K562 (cell line): ENCODE measurements around the gene HGFAC.

Source experiments
- NFYB ChIP-seq: IDR thresholded peaks from 2 replicates; pipeline ENCODE4 v1.6.1; 2011; ENCODE audit warnings: mild to moderate bottlenecking, moderate library complexity; ENCODE audit not compliant: insufficient read length; ENCODE audit errors: extremely low read depth
- TARDBP ChIP-seq: fragments of 450-650 bp; IDR thresholded peaks from 2 replicates; pipeline ENCODE4 v1.6.1; 2016
- TF ChIP-seq, protein P1 (sequence below): fragments of 250-450 bp; sonication (Bioruptor Pico); IDR thresholded peaks from 2 replicates; pipeline ENCODE4 v1.4.0; 2020
- TF ChIP-seq, protein P2 (sequence below): sonication (generic); formaldehyde crosslinking; IDR thresholded peaks from 2 replicates; pipeline ENCODE4 v1.8.0; 2022; ENCODE audit warnings: mild to moderate bottlenecking, low read depth, missing genetic modification reagents

DNA sequence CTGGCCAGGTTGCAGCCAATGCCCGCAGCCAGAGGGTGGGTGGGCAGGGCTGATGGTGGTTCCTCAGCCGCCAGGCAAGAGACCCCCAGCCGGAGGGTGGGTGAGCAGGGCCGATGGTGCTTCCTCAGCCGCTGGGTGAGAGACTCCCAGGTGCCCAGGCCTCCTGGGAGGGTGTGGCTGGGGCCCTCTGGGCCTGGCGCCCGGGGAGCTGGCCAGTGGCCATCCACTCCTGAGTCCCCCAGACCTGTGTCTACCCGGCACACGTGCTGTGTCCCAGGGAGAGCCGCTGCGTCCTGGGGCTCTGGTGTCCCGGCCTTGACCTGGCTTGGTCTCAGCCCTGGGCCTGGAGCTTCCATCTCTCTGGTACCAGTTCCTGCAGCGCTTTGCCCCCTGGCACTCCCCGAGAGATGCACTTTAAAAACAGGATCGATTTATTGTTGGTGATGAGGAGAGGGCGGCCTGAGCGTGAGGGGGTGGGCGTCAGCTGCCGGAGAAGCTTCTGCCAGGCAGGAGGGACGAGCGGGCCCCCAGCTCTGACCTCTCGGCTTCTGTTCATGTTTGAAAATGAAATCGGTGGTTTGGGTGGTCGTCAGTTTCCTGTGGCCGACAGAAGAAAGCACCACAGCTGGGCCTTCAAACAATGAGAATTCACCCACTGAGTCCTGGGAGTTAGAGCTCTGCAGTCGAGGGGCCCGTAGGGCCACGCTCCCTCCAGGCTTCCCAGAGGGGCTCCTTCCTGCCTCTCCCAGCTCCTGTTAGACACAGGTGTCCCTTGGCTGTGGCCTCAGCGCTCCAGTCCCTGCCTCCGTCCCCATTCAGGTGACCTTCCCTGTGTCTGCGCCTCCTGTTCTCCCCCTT, 27.8 kb downstream of the HGFAC start:
- TF ChIP-seq, protein P1, sequence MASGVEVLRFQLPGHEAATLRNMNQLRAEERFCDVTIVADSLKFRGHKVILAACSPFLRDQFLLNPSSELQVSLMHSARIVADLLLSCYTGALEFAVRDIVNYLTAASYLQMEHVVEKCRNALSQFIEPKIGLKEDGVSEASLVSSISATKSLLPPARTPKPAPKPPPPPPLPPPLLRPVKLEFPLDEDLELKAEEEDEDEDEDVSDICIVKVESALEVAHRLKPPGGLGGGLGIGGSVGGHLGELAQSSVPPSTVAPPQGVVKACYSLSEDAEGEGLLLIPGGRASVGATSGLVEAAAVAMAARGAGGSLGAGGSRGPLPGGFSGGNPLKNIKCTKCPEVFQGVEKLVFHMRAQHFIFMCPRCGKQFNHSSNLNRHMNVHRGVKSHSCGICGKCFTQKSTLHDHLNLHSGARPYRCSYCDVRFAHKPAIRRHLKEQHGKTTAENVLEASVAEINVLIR (CRISPR knock-in tag): no peak
- TF ChIP-seq NFYB: no peak
- TF ChIP-seq, protein P2, sequence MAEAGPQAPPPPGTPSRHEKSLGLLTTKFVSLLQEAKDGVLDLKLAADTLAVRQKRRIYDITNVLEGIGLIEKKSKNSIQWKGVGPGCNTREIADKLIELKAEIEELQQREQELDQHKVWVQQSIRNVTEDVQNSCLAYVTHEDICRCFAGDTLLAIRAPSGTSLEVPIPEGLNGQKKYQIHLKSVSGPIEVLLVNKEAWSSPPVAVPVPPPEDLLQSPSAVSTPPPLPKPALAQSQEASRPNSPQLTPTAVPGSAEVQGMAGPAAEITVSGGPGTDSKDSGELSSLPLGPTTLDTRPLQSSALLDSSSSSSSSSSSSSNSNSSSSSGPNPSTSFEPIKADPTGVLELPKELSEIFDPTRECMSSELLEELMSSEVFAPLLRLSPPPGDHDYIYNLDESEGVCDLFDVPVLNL (CRISPR knock-in tag): no peak
- TF ChIP-seq TARDBP: no peak
